OCI-LY1 (cell line): ENCODE data around the gene MYO9A.

ENCODE experiments used
- H2AFZ ChIP-seq: fragments of 200-600 bp; sonication (generic), shearing (Covaris generic); 2 replicates; pipeline ENCODE4 v1.6.0; 2014; ENCODE audit warnings: antibody characterized with exemption, mild to moderate bottlenecking, low read length
- H3F3A ChIP-seq: fragments of 200-600 bp; sonication (generic), shearing (Covaris generic); 2 replicates; pipeline ENCODE4 v1.6.0; 2014; ENCODE audit warnings: mild to moderate bottlenecking, antibody characterized with exemption, low read length, moderate library complexity; ENCODE audit not compliant: insufficient read depth
- H3K27ac ChIP-seq: fragments of 200-600 bp; sonication (generic); 2 replicates; pipeline ENCODE4 v1.5.1; 2014; ENCODE audit warnings: low read length, mixed run types, mild to moderate bottlenecking, low read depth; ENCODE audit not compliant: poor library complexity, severe bottlenecking
- H3K27me3 ChIP-seq: fragments of 200-600 bp; sonication (generic); 2 replicates; pipeline ENCODE4 v1.6.0; 2014; ENCODE audit warnings: antibody characterized with exemption, mild to moderate bottlenecking, low read length, moderate library complexity; ENCODE audit not compliant: insufficient read depth
- H3K36me3 ChIP-seq: fragments of 200-600 bp; sonication (generic); 2 replicates; pipeline ENCODE4 v1.6.1; 2014; ENCODE audit warnings: mild to moderate bottlenecking, antibody characterized with exemption, low read length, moderate library complexity, mixed read lengths; ENCODE audit not compliant: insufficient read depth
- H3K4me1 ChIP-seq: fragments of 200-600 bp; sonication (generic); 2 replicates; pipeline ENCODE4 v1.5.1; 2014; ENCODE audit warnings: mild to moderate bottlenecking, low read length, moderate library complexity; ENCODE audit not compliant: insufficient read depth, severe bottlenecking
- H3K4me2 ChIP-seq: fragments of 200-600 bp; sonication (generic), shearing (Covaris generic); 2 replicates; pipeline ENCODE4 v1.6.1; 2014; ENCODE audit warnings: low read length
- H3K4me3 ChIP-seq: fragments of 200-600 bp; sonication (generic); 2 replicates; pipeline ENCODE4 v1.5.1; 2014; ENCODE audit warnings: low read length, low read depth, mild to moderate bottlenecking, mixed read lengths; ENCODE audit not compliant: poor library complexity, severe bottlenecking
- H3K79me2 ChIP-seq: fragments of 200-600 bp; shearing (Covaris generic); 2 replicates; pipeline ENCODE4 v1.6.1; 2016; ENCODE audit warnings: mixed run types, low read length, mixed read lengths; ENCODE audit not compliant: insufficient read depth
- H3K9ac ChIP-seq: fragments of 200-600 bp; sonication (generic), shearing (Covaris generic); 2 replicates; pipeline ENCODE4 v1.6.1; 2014; ENCODE audit warnings: mild to moderate bottlenecking, low read length, mixed read lengths
- H3K9me2 ChIP-seq: fragments of 200-600 bp; sonication (generic), shearing (Covaris generic); 2 replicates; pipeline ENCODE4 v1.6.1; 2014; ENCODE audit warnings: low read depth, mild to moderate bottlenecking, low read length, mixed read lengths
- H3K9me3 ChIP-seq: fragments of 200-600 bp; shearing (Covaris generic); 2 replicates; pipeline ENCODE4 v1.6.1; 2014; ENCODE audit warnings: low read length, mixed read lengths
- H4K20me1 ChIP-seq: fragments of 200-600 bp; sonication (generic), shearing (Covaris generic); 2 replicates; pipeline ENCODE4 v1.6.0; 2016; ENCODE audit warnings: mild to moderate bottlenecking, low read length; ENCODE audit not compliant: insufficient read depth
- CTCF ChIP-seq: fragments of 200-600 bp; sonication (generic), shearing (Covaris generic); IDR thresholded peaks from 2 replicates; pipeline ENCODE4 v1.5.1; 2017; ENCODE audit warnings: mild to moderate bottlenecking, antibody characterized with exemption, low read length, moderate library complexity, mixed read lengths
- EZH2 ChIP-seq: fragments of 200-600 bp; sonication (generic), shearing (Covaris generic); IDR thresholded peaks from 2 replicates; pipeline ENCODE4 v1.8.0; 2017; ENCODE audit warnings: borderline replicate concordance, mixed run types, mild to moderate bottlenecking, antibody characterized with exemption, low read length, moderate library complexity, mixed read lengths

Gene MYO9A

GRCh38 chr15:72086920-72087648 is 30.9 kb downstream of the MYO9A start:
- no peaks in the 10 kb centered on the region for H4K20me1 ChIP-seq
- no peaks in the 10 kb centered on the region for H3K9me2 ChIP-seq
- no peak overlapping the region for H3K4me2 ChIP-seq
- no peak overlapping the region for H2AFZ ChIP-seq
- peaks cover 5% of the 10 kb centered on the region; the same call in 1 of the 2 replicates for H3K79me2 ChIP-seq
- TF ChIP-seq EZH2 (no peak), CTCF (no peak)
- no peaks in the 10 kb centered on the region for H3K9me3 ChIP-seq
- no peaks in the 10 kb centered on the region for H3K27me3 ChIP-seq
- H3F3A ChIP-seq, result no peaks in the 10 kb centered on the region
- H3K4me1 ChIP-seq, result peaks cover 3% of the 10 kb centered on the region
- H3K9ac ChIP-seq, result no peak overlapping the region
- H3K27ac ChIP-seq, result no peak overlapping the region
- no peak overlapping the region for H3K4me3 ChIP-seq
- no peaks in the 10 kb centered on the region for H3K36me3 ChIP-seq

- Histone ChIP-seq H3K4me1 (peaks cover 12% of the 10 kb centered on the region), H3K4me2 (no peak overlapping the region), H3F3A (no peaks in the 10 kb centered on the region), H3K36me3 (no peaks in the 10 kb centered on the region), H3K79me2 (peaks cover 5% of the 10 kb centered on the region; the same call in 1 of the 2 replicates), H4K20me1 (no peaks in the 10 kb centered on the region), H3K4me3 (no peak overlapping the region), H3K9me2 (no peaks in the 10 kb centered on the region), H2AFZ (no peak overlapping the region), H3K9ac (no peak overlapping the region), H3K27me3 (no peaks in the 10 kb centered on the region), H3K9me3 (no peaks in the 10 kb centered on the region), H3K27ac (no peak overlapping the region)
- TF ChIP-seq EZH2 (no peak), CTCF (peak; percentile 7; the same call in 1 of the 2 replicates)
Observed at GRCh38 chr15:72086010-72086697, 31.8 kb downstream of the MYO9A start.

GRCh38 chr15:72082176-72082575 is 35.8 kb downstream of the MYO9A start:
- Histone ChIP-seq H3K27me3 (no peaks in the 10 kb centered on the region), H3K9me3 (no peaks in the 10 kb centered on the region), H3K79me2 (no peaks in the 10 kb centered on the region), H3K27ac (peak overlapping the region; percentile 17), H3K4me1 (peaks cover 46% of the 10 kb centered on the region), H2AFZ (no peak overlapping the region), H3K9ac (no peak overlapping the region), H3F3A (no peaks in the 10 kb centered on the region), H4K20me1 (no peaks in the 10 kb centered on the region), H3K36me3 (no peaks in the 10 kb centered on the region), H3K9me2 (no peaks in the 10 kb centered on the region), H3K4me2 (no peak overlapping the region), H3K4me3 (no peak overlapping the region)
- TF ChIP-seq CTCF (no peak), EZH2 (no peak)
